Subcutaneous adipose tissue (tissue), 4 donors: ENCODE results near the gene HPGDS. TPM values are rescaled to one million over a fixed set of nuclear protein-coding genes. Genes with fewer than 3 reads are reported as not detected.

Source experiments
- total RNA-seq, 4 donors: library from RNA; depleted of rRNA; stranded (reverse); fragments of >200 nt; gene quantifications; one replicate each; pipeline ENCODE4 v1.1.0, GENCODE V29; 2016
- TF ChIP-seq, protein P1 (sequence below): fragments of 450-650 bp; IDR thresholded peaks from one replicate; pipeline ENCODE4 v1.5.1; 2016; ENCODE audit warnings: low read depth, mild to moderate bottlenecking, control low read depth, antibody characterized with exemption, moderate library complexity

The HPGDS gene
- total RNA-seq, 4 donors from 2014 or later, result 0.57 to 15.5 (median 6.7) TPM

DNA sequence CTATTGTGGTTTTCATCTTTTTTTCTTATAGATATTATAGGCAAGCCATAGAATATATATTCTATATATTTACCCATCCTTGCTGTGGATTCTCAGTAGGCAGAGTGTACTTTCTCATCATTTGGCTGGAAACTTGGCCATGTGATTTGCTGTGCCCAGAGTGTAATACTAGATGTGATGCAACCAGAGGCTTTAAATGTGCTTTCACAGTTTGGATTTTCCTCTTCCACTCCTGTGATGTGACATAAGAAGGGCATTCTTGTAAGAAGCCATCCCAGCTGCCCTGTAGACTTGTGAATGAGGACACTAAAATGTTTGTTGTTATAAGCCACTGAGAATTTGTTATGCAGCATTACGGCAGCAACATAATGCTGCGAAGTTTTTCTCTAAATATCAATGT lies 10.4 kb upstream of the HPGDS start:
- TF ChIP-seq, protein P1, sequence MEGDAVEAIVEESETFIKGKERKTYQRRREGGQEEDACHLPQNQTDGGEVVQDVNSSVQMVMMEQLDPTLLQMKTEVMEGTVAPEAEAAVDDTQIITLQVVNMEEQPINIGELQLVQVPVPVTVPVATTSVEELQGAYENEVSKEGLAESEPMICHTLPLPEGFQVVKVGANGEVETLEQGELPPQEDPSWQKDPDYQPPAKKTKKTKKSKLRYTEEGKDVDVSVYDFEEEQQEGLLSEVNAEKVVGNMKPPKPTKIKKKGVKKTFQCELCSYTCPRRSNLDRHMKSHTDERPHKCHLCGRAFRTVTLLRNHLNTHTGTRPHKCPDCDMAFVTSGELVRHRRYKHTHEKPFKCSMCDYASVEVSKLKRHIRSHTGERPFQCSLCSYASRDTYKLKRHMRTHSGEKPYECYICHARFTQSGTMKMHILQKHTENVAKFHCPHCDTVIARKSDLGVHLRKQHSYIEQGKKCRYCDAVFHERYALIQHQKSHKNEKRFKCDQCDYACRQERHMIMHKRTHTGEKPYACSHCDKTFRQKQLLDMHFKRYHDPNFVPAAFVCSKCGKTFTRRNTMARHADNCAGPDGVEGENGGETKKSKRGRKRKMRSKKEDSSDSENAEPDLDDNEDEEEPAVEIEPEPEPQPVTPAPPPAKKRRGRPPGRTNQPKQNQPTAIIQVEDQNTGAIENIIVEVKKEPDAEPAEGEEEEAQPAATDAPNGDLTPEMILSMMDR, result no peak

DNA sequence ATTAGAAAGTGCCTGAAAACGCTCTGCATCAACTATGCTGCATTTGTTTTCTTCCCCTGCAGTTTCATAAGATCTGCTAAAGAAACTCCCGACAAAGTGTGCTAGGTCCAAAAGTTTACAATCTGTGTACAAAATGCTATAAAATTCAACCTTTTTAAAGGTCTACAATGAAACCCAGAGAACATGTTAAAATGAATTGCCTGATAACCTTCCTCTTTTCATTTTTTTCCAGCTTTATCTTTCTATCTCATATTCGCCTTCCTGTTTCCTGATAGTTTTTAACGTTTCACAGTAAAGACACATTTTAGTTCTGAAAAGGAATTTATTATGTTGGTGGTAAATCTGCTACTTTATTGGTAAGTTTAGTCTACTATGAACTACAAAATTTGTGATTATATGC lies 9.5 kb upstream of the HPGDS start:
- TF ChIP-seq, protein P1, result no peak

DNA sequence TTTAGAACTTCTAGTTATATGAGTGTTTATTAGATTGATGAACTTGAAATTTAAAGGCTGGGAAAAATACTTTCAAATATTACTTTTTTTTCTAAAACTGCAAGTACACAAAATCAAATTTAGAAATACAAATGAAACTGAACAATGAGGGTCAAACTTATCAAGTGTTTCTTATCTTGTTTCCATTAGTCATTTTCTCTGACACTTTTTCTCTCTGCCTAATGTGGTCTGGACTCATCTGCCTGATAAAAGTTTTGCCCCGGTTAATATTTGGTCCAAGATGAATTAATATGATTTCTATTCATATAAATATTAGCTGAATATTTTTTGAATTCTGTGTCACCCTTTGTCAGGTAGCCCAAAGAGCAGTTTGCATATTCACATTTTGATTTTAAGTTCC lies 8.7 kb upstream of the HPGDS start:
- TF ChIP-seq, protein P1, result no peak

DNA sequence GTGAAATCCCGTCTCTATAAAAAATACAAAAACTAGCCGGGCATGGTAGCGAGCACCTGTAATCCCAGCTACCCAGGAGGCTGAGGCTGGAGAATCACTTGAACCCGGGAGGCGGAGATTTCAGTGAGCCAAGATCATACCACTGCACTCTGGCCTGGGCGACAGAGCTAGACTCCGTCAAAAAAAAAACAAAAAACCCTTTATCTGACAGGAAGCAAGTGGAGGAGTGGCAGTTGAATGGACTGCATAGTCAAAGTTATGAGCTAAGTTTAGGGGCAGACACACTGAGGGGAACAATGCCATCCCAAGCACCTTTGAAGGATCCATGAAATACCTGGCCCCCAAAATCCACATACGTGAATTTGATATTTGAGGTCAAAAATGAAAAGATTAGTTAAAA lies 7.5 kb upstream of the HPGDS start:
- TF ChIP-seq, protein P1, result no peak

DNA sequence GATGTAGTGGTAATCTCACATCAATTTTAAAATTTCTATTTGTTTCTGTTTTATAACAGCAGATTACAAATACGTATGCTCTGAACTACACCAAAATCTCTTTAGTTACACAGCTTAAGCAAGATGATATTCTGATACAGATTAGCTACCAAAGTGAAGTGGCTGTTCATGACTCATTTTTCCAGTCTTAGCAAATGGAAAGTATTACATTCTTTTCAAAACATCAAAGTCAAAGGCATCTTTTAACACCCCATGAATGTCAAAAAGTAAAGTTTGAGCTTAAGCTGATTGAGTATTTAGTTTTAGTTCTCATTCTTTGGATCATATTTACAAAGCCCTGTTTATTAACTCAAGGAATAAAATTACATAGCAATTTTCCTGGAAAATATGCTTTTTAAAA lies 6.6 kb upstream of the HPGDS start:
- TF ChIP-seq, protein P1, result no peak

DNA sequence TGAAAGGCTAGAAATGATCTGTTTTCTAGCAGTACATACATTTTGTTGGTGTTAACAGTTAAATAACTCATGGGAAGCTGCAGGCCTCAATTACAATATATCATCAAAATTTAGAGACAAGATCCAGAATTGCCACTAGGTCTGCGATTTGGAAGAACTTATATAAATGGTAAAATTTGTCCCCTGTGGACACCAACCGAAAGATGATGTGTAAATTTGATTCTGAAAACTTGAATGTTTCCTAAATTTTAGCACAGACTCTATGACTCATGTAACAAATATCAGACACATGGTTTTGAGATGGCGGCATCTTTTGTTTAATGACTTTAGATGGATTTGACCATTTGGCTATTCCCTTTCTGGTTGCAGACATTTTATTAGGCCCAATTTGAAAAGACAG lies 6.0 kb upstream of the HPGDS start:
- TF ChIP-seq, protein P1, result no peak

DNA sequence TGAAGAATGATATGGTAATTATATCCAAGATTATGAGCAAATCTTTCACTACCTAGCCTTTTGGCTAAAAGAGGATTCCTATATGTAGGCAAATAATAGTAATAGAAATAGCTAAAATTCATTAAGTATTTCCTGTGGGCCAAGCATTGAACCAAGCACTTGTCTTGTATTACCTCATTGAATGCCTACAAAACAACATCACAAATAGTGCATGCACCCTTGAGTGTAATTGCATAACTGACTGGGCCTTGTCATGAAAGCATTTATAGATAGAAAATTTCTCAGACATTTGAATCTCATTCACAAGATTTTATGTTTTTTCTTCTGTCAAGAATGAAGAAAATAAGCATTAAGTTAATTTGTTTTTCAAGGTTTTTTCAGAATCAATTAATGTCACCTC lies 3.9 kb upstream of the HPGDS start:
- TF ChIP-seq, protein P1, result no peak
